T-cell (primary cell): ENCODE measurements around the gene GOLPH3L. TPM values are rescaled to one million over a fixed set of nuclear protein-coding genes. Genes with fewer than 3 reads are reported as not detected.
A peak's percentile ranks its signal among the peaks of the same experiment; 100 is the strongest.
"Not testable (repeated sequence)": the region's sequence is repeated elsewhere in the genome, so short reads cannot be mapped to it uniquely, and the experiment has no call there.

Experiments used
- ATAC-seq, 4 experiments: fragments of 200-7000 bp in 3 of 4; fragments of 150-1000 bp in 1 of 4; cut with Tn5 transposase; replicated peaks in 1 of 4; 1 replicate in 3 of 4; 2 replicates in 1 of 4; pipeline ENCODE4 v1.10.0; 2021; ENCODE audit warnings: moderate library complexity in 3 of 4, mild to moderate bottlenecking in 2 of 4, moderate number of reproducible peaks in 1 of 4
- CTCF ChIA-PET, 2 donors: fragments of 300-600 bp; sonication (Branson Sonifier 250); formaldehyde crosslinking; loops; one replicate each; lab custom pipeline; 2022; ENCODE audit warnings: antibody characterized with exemption in 2 of 2; lab: Charles Lee
- POLR2A ChIA-PET, 2 donors: fragments of 300-600 bp; sonication (Branson Sonifier 250); formaldehyde crosslinking; loops; one replicate each; lab custom pipeline; 2022; ENCODE audit warnings: antibody characterized with exemption in 2 of 2; lab: Charles Lee
- DNase-seq, 35 experiments: peaks; one replicate each; pipeline versions ENCODE4 v3.0.0 to v3.0.0-alpha.2; 2013 to 2023
- H3K27ac ChIP-seq: one replicate; pipeline ENCODE4 v1.5.1; 2013; ENCODE audit warnings: low read length
- H3K27me3 ChIP-seq, 2 experiments: replicated peaks in 1 of 2; 1 replicate in 1 of 2; 2 replicates in 1 of 2; pipeline versions ENCODE4 v1.6.1 to v1.7.0; 2013; ENCODE audit warnings: low read length in 1 of 2, mixed read lengths in 1 of 2; ENCODE audit not compliant: control insufficient read depth in 2 of 2, insufficient read depth in 2 of 2; ENCODE audit errors: extremely low read depth in 1 of 2
- H3K36me3 ChIP-seq, 2 donors: 1 replicate in 1 of 2; 2 replicates in 1 of 2; pipeline versions ENCODE4 v1.6.1 to v1.7.0; 2013; ENCODE audit warnings: low read length in 1 of 2; ENCODE audit not compliant: control insufficient read depth in 2 of 2, insufficient read depth in 1 of 2; ENCODE audit errors: extremely low read depth in 1 of 2
- H3K4me1 ChIP-seq, 2 experiments: 1 replicate in 1 of 2; 2 replicates in 1 of 2; pipeline versions ENCODE4 v1.6.1 to v1.7.0; 2013; ENCODE audit warnings: low read length in 2 of 2, mixed read lengths in 1 of 2; ENCODE audit not compliant: insufficient read depth in 2 of 2, control insufficient read depth in 1 of 2; ENCODE audit errors: extremely low read depth in 1 of 2
- H3K4me3 ChIP-seq, 2 donors: 1 replicate in 1 of 2; 2 replicates in 1 of 2; pipeline versions ENCODE4 v1.5.1 to v1.7.0; 2013; ENCODE audit warnings: mild to moderate bottlenecking in 2 of 2, low read length in 1 of 2, moderate library complexity in 1 of 2; ENCODE audit not compliant: control insufficient read depth in 1 of 2; ENCODE audit errors: extremely low read depth in 1 of 2
- H3K9me3 ChIP-seq: 2 replicates; pipeline ENCODE4 v1.7.0; 2013
- H3K27ac Mint-ChIP-seq, 2 donors: one replicate each; pipeline ENCODE4 v1.8.0; 2020 to 2021; ENCODE audit warnings: mild to moderate bottlenecking in 2 of 2, mixed read lengths in 2 of 2
- H3K27me3 Mint-ChIP-seq, 2 donors: one replicate each; pipeline ENCODE4 v1.8.0; 2021 to 2022; ENCODE audit warnings: mixed read lengths in 2 of 2
- H3K36me3 Mint-ChIP-seq: one replicate; pipeline ENCODE4 v1.8.0; 2021; ENCODE audit warnings: mixed read lengths
- H3K4me1 Mint-ChIP-seq, 3 donors: one replicate each; pipeline ENCODE4 v1.8.0; 2020 to 2022; ENCODE audit warnings: mixed read lengths in 3 of 3, mild to moderate bottlenecking in 1 of 3
- H3K4me3 Mint-ChIP-seq, 3 donors: one replicate each; pipeline ENCODE4 v1.8.0; 2020 to 2022; ENCODE audit warnings: mild to moderate bottlenecking in 3 of 3, mixed read lengths in 3 of 3, moderate library complexity in 3 of 3
- H3K9me3 Mint-ChIP-seq, 3 donors: one replicate each; pipeline ENCODE4 v1.8.0; 2020 to 2022; ENCODE audit warnings: mixed read lengths in 3 of 3
- WGBS: methylation state at CpG from one replicate; pipeline ENCODE4 v1.1.5; 2013; ENCODE audit warnings: missing lambda C conversion rate; ENCODE audit not compliant: insufficient coverage; 5-methylcytosine and 5-hydroxymethylcytosine counted together
- total RNA-seq, 35 experiments: library from RNA in 6 of 35; stranded (reverse) in 6 of 35; fragments of 120-200 nt in 1 of 35; gene quantifications; one replicate each; pipeline versions ENCODE4 v1.2.1 to v1.2.4 and lab custom pipeline; 2013 to 2026

Gene GOLPH3L
- total RNA-seq, 5 donors from 2014 or later (not counting 1 experiment from before 2014, with no cell fraction given), result 10.2 to 23.7 (median 21.5) TPM

DNA sequence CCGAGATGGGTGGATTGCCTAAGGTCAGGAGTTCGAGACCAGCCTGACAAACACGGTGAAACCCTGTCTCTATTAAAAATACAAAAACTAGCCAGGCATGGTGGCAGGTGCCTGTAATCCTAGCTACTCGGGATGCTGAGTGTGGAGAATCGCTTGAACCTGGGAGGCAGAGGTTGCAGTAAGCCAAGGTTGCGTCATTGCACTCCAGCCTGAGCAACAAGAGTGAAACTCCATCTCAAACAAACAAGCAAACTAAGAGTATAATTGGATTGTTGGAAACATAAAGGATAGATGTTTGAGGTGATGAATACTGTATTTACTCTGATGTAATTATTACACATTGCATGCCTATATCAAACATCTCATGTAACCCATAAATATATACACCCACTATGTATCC lies 58.5 kb downstream of the GOLPH3L start:
- not testable (repeated sequence) for H3K9me3 Mint-ChIP-seq, H3K4me3 Mint-ChIP-seq, DNase-seq, H3K4me1 ChIP-seq, H3K27ac Mint-ChIP-seq, H3K36me3 ChIP-seq, H3K27me3 ChIP-seq, H3K4me3 ChIP-seq, H3K4me1 Mint-ChIP-seq, H3K27me3 Mint-ChIP-seq, ATAC-seq, H3K9me3 ChIP-seq, H3K27ac ChIP-seq, H3K36me3 Mint-ChIP-seq
- WGBS, result no CpG with 5 or more reads among the region's 6 CpGs
- ChIA-PET POLR2A (interaction anchor here in 1 of 2 donors (1.2 kb wide), 1 partner anchor 9 kb away, joined by 3 read pairs; the partner anchor contains the start of gene ENSA), CTCF (interaction anchor here in 1 of 2 donors (0.6 kb wide), 1 partner anchor 918 kb away, joined by 3 read pairs; no protein-coding TSS in a partner anchor)

GRCh38 chr1:150634839-150635622 lies 61.9 kb downstream of the GOLPH3L start:
- H3K4me3 Mint-ChIP-seq, H3K36me3 Mint-ChIP-seq, H3K9me3 ChIP-seq, CTCF ChIA-PET, H3K4me1 ChIP-seq, H3K27me3 ChIP-seq, H3K27ac Mint-ChIP-seq, ATAC-seq, DNase-seq, H3K36me3 ChIP-seq, POLR2A ChIA-PET, H3K27ac ChIP-seq, H3K4me1 Mint-ChIP-seq, H3K27me3 Mint-ChIP-seq, H3K9me3 Mint-ChIP-seq, H3K4me3 ChIP-seq: not testable (repeated sequence)
- WGBS, result 100% methylated on average over 3 of the region's 17 CpGs

DNA sequence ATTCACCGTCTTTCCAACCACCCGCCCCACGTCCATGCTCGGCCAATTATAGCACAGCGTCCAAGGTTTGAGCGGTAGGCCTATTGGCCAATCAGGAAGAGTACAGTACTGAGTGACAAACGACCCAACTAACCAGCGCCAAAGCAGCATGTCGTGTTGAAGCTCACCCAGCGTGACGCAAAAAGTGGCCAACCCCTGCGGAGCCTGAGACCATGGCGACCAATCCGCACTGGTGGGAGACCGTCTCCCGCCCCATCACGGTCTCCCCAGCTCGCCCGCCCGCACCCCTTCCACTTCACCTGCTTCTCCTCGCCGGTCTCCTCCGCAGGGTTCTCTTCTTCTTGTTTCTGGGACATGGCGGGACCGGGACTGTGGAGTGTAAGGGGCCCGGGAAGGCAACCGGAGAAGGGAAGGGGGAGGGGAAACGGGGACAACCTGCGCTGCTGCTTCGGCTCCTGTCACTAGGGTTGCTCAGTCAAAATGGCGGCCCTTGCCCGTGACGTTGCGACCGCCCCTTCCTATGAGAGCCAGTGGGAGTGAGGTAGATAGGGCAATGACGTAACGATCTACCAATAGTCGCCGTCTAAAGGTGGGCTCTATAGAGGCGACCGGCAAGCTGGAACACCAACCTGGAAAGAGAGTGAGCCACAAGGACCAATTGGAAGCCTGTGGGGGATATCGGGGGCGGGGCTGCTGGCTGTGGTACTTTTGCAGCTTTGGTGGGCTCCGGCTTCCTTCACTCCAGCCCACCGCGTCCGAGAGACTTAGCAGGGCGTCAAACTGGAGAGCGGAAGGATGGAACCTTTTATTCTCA lies 67.6 kb downstream of the GOLPH3L start, which contains the start of gene ENSA:
Gene ENSA (minus strand): TSS at position 498 of the 814 bp plus-strand sequence. CDS start 142 bp downstream, at position 356.
- H3K27ac Mint-ChIP-seq, result peak within 1 kb of the TSS in 1 of 2 donors; percentile 65
- ChIA-PET CTCF (interaction anchor here in 1 of 2 donors (0.5 to 3.2 kb wide), 15 partner anchors 8 to 558 kb away, joined by 3 to 37 read pairs (median 4); partner anchors contain the start of genes FALEC, GOLPH3L and MCL1), POLR2A (interaction anchor here (0.5 to 3.3 kb wide), 23 partner anchors 9 to 272 kb away, joined by 3 to 32 read pairs (median 4); partner anchors contain the start of genes GOLPH3L (in 1 of the 2) and MCL1 (in 1 of the 2))
- Histone ChIP-seq H3K27ac (peak within 1 kb of the TSS; percentile 97), H3K36me3 (peaks cover 5 to 32% of the 10 kb centered on the region in 2 donors), H3K4me3 (peak within 1 kb of the TSS; percentile 76 to 96), H3K4me1 (peaks cover 12 to 18% of the 10 kb centered on the region in 2 experiments), H3K27me3 (no peaks in the 10 kb centered on the region), H3K9me3 (no peaks in the 10 kb centered on the region)
- no peak within 1 kb of the TSS for H3K4me3 Mint-ChIP-seq
- no peaks in the 10 kb centered on the region for H3K9me3 Mint-ChIP-seq
- peaks cover 0 to 19% (median 17%) of the 10 kb centered on the region in 3 donors for H3K4me1 Mint-ChIP-seq
- H3K27me3 Mint-ChIP-seq, result no peaks in the 10 kb centered on the region
- WGBS, result 0% methylated on average over 28 of the region's 49 CpGs
- DNase-seq (peak; percentile 91 to 99 (median 97)), ATAC-seq (peak; percentile 86 to 93 (median 91))
- peaks cover 31% of the 10 kb centered on the region for H3K36me3 Mint-ChIP-seq

DNA sequence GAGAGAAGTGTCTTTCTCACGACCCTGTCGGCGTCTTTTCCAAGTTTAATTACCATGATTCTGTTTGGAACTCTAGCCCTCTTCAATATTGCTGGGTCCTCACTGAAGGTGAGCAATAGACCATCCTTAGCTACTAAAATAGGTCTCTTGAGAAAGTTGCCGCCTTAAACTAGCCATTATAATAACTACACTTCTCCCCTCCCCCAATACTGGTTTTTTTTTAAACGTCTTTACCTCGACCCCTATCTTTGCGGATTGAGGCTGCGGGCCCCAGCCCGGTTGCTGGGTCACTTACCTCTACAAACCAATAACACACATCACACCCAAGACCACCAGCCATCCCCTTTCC lies 68.2 kb downstream of the GOLPH3L start:
- ATAC-seq (no peak), DNase-seq (no peak)
- no peaks in the 10 kb centered on the region for H3K27me3 Mint-ChIP-seq
- H3K4me3 Mint-ChIP-seq, result no peak overlapping the region
- POLR2A ChIA-PET, result interaction anchor here (0.5 to 3.3 kb wide), 15 partner anchors 9 to 727 kb away, joined by 3 to 32 read pairs (median 5); partner anchors contain the start of genes GOLPH3L (in 1 of the 2) and MCL1 (in 1 of the 2)
- WGBS, result 0% methylated on average over 5 of the region's 9 CpGs
- Histone ChIP-seq H3K9me3 (no peaks in the 10 kb centered on the region), H3K4me1 (peaks cover 12 to 18% of the 10 kb centered on the region in 2 experiments), H3K4me3 (peak overlapping the region; percentile 76 to 96), H3K27ac (peak overlapping the region; percentile 97), H3K36me3 (peaks cover 5 to 38% of the 10 kb centered on the region in 2 donors), H3K27me3 (no peaks in the 10 kb centered on the region)
- peaks cover 34% of the 10 kb centered on the region for H3K36me3 Mint-ChIP-seq
- H3K4me1 Mint-ChIP-seq, result peaks cover 0 to 22% (median 21%) of the 10 kb centered on the region in 3 donors
- CTCF ChIA-PET, result interaction anchor here in 1 of 2 donors (0.5 to 3.2 kb wide), 9 partner anchors 9 to 113 kb away, joined by 3 to 37 read pairs (median 3); partner anchors contain the start of genes FALEC and GOLPH3L
- no peak overlapping the region for H3K27ac Mint-ChIP-seq
- H3K9me3 Mint-ChIP-seq, result no peaks in the 10 kb centered on the region

GRCh38 chr1:150627826-150628410 lies 69.0 kb downstream of the GOLPH3L start:
- Mint-ChIP-seq H3K9me3 (no peaks in the 10 kb centered on the region), H3K4me1 (peaks cover 5 to 27% (median 26%) of the 10 kb centered on the region in 3 donors), H3K27ac (peak overlapping the region; percentile 52 to 65), H3K36me3 (peaks cover 43% of the 10 kb centered on the region), H3K4me3 (no peak overlapping the region), H3K27me3 (no peaks in the 10 kb centered on the region)
- ATAC-seq (no peak), DNase-seq (no peak)
- CTCF ChIA-PET, result interaction anchor here (0.6 to 3.2 kb wide), 5 partner anchors 49 to 417 kb away, joined by 3 to 37 read pairs (median 7); partner anchors contain the start of genes GOLPH3L (in 1 of the 2) and MCL1 (in 1 of the 2)
- POLR2A ChIA-PET, result interaction anchor here (0.6 to 3.3 kb wide), 11 partner anchors 8 to 726 kb away, joined by 3 to 13 read pairs (median 4); partner anchors contain the start of gene GOLPH3L (in 1 of the 2)
- Histone ChIP-seq H3K4me3 (peak overlapping the region in 1 of 2 donors; percentile 96), H3K4me1 (peaks cover 12 to 18% of the 10 kb centered on the region in 2 experiments), H3K9me3 (no peaks in the 10 kb centered on the region), H3K27ac (no peak overlapping the region), H3K27me3 (no peaks in the 10 kb centered on the region), H3K36me3 (peaks cover 5 to 44% of the 10 kb centered on the region in 2 donors)
- 20% methylated on average over 1 of the region's 5 CpGs for WGBS
